GM23248 (cell line): Measurements from ENCODE around the gene SIRPG. TPM values are rescaled to one million over a fixed set of nuclear protein-coding genes. Genes with fewer than 3 reads are reported as not detected.

Source experiments
- DNase-seq: peaks from one replicate; pipeline ENCODE4 v3.0.0-alpha.2; 2015
- H2AFZ ChIP-seq: fragments of 200-600 bp; sonication (generic); 2 replicates; pipeline ENCODE4 v1.6.1; 2016; ENCODE audit warnings: antibody characterized with exemption
- H3F3A ChIP-seq: fragments of 200-600 bp; sonication (generic); 2 replicates; pipeline ENCODE4 v1.6.1; 2016; ENCODE audit warnings: mild to moderate bottlenecking, antibody characterized with exemption, mixed run types; ENCODE audit not compliant: insufficient read depth
- H3K27ac ChIP-seq: fragments of 200-600 bp; sonication (generic); 2 replicates; pipeline ENCODE4 v1.5.1; 2016; ENCODE audit warnings: mild to moderate bottlenecking
- H3K27me3 ChIP-seq: fragments of 200-600 bp; sonication (generic); replicated peaks from 2 replicates; pipeline ENCODE4 v1.6.1; 2016; ENCODE audit warnings: mild to moderate bottlenecking; ENCODE audit not compliant: insufficient read depth
- H3K36me3 ChIP-seq: fragments of 200-600 bp; sonication (generic); 2 replicates; pipeline ENCODE4 v1.6.1; 2016; ENCODE audit warnings: low read depth, mild to moderate bottlenecking
- H3K4me1 ChIP-seq: fragments of 200-600 bp; sonication (generic); 2 replicates; pipeline ENCODE4 v1.6.1; 2016; ENCODE audit warnings: mild to moderate bottlenecking; ENCODE audit not compliant: insufficient read depth
- H3K4me2 ChIP-seq: fragments of 200-600 bp; sonication (generic); one replicate; pipeline ENCODE4 v1.6.1; 2016; ENCODE audit warnings: mild to moderate bottlenecking; ENCODE audit not compliant: unreplicated experiment
- H3K4me3 ChIP-seq: fragments of 200-600 bp; sonication (generic); 2 replicates; pipeline ENCODE4 v1.5.1; 2016; ENCODE audit warnings: mild to moderate bottlenecking
- H3K79me2 ChIP-seq: fragments of 200-600 bp; sonication (generic); 2 replicates; pipeline ENCODE4 v1.6.1; 2016; ENCODE audit warnings: mild to moderate bottlenecking; ENCODE audit not compliant: insufficient read depth
- H3K9ac ChIP-seq: fragments of 200-600 bp; sonication (generic); 2 replicates; pipeline ENCODE4 v1.6.1; 2016; ENCODE audit warnings: mild to moderate bottlenecking
- H3K9me2 ChIP-seq: fragments of 200-600 bp; sonication (generic); 2 replicates; pipeline ENCODE4 v1.6.1; 2016; ENCODE audit warnings: mixed run types, mild to moderate bottlenecking, moderate library complexity; ENCODE audit not compliant: insufficient read depth
- H3K9me3 ChIP-seq: fragments of 200-600 bp; sonication (generic); one replicate; pipeline ENCODE4 v1.6.1; 2017; ENCODE audit warnings: low read depth
- H4K20me1 ChIP-seq: fragments of 200-600 bp; sonication (generic); 2 replicates; pipeline ENCODE4 v1.6.0; 2016; ENCODE audit not compliant: insufficient read depth
- EZH2 ChIP-seq: fragments of 200-600 bp; sonication (generic); IDR thresholded peaks from 2 replicates; pipeline ENCODE4 v1.6.1; 2018; ENCODE audit warnings: antibody characterized with exemption, mild to moderate bottlenecking; ENCODE audit not compliant: insufficient read depth, poor library complexity, severe bottlenecking
- EZH2phosphoT487 ChIP-seq: fragments of 200-600 bp; sonication (generic); IDR thresholded peaks from 2 replicates; pipeline ENCODE4 v1.6.1; 2018; ENCODE audit warnings: antibody characterized with exemption, moderate library complexity, mild to moderate bottlenecking, low read depth; ENCODE audit not compliant: insufficient read depth
- WGBS, 2 experiments: methylation state at CpG; one replicate each; pipeline ENCODE4 v1.1.6; 2015 to 2017; ENCODE audit warnings: low lambda C conversion rate in 2 of 2, low coverage in 1 of 2; ENCODE audit errors: missing lambda C conversion rate in 2 of 2; 5-methylcytosine and 5-hydroxymethylcytosine counted together
- in situ Hi-C: fragments of 300-500 bp; cut with MboI; formaldehyde crosslinking; loops from 2 replicates; pipeline ENCODE4 v1.15.0; 2020
- polyA plus RNA-seq: library from polyadenylated mRNA; unstranded; fragments of >200 nt; fragmentation: Nextera tagmentation; extraction: Ambion mirVana; gene quantifications from 2 replicates; pipeline ENCODE4 v1.2.1, GENCODE V29; 2016
- total RNA-seq: library from RNA; depleted of rRNA; stranded (reverse); fragments of >200 nt; shearing (Covaris generic); gene quantifications from 2 replicates; pipeline ENCODE4 v1.2.3, GENCODE V29; 2014

Gene SIRPG
- total and polyA plus RNA-seq, 2 experiments from 2014 or later = not detected

- H3K9me2 ChIP-seq = no peaks in the 10 kb centered on the region
- H2AFZ ChIP-seq = no peak overlapping the region
- WGBS, 2 experiments = 50 to 62% methylated on average over 5 of the region's 5 CpGs
- H4K20me1 ChIP-seq = no peaks in the 10 kb centered on the region
- H3K36me3 ChIP-seq = no peaks in the 10 kb centered on the region
- no peak overlapping the region for H3K4me2 ChIP-seq
- no peaks in the 10 kb centered on the region for H3F3A ChIP-seq
- TF ChIP-seq EZH2 (no peak), EZH2phosphoT487 (no peak)
- H3K79me2 ChIP-seq = no peaks in the 10 kb centered on the region
- no peak overlapping the region for H3K9ac ChIP-seq
- no peaks in the 10 kb centered on the region for H3K9me3 ChIP-seq
- H3K4me3 ChIP-seq = no peak overlapping the region
- no peak overlapping the region for H3K27ac ChIP-seq
- H3K27me3 ChIP-seq = peaks cover 34% of the 10 kb centered on the region
- in situ Hi-C loops = no loop called here
- no peak for DNase-seq
- no peaks in the 10 kb centered on the region for H3K4me1 ChIP-seq
Observed at GRCh38 chr20:1685304-1686052, 27.9 kb upstream of the SIRPG start.

GRCh38 chr20:1684872-1685271 lies 27.3 kb upstream of the SIRPG start:
- Histone ChIP-seq H3K9ac (no peak overlapping the region), H3K27me3 (peaks cover 34% of the 10 kb centered on the region), H3K9me3 (no peaks in the 10 kb centered on the region), H3K79me2 (no peaks in the 10 kb centered on the region), H4K20me1 (no peaks in the 10 kb centered on the region), H3K9me2 (no peaks in the 10 kb centered on the region), H3K4me1 (no peaks in the 10 kb centered on the region), H3K4me2 (no peak overlapping the region), H2AFZ (no peak overlapping the region), H3K36me3 (no peaks in the 10 kb centered on the region), H3K27ac (no peak overlapping the region), H3K4me3 (no peak overlapping the region), H3F3A (no peaks in the 10 kb centered on the region)
- no peak for DNase-seq
- WGBS, 2 experiments = 27 to 38% methylated on average over 1 of the region's 1 CpG
- TF ChIP-seq EZH2phosphoT487 (no peak), EZH2 (no peak)
- in situ Hi-C loops = no loop called here

- no peak overlapping the region for H3K4me2 ChIP-seq
- 34 to 35% methylated on average over 6 of the region's 6 CpGs for WGBS, 2 experiments
- no peaks in the 10 kb centered on the region for H3F3A ChIP-seq
- in situ Hi-C loops = no loop called here
- TF ChIP-seq EZH2 (no peak), EZH2phosphoT487 (no peak)
- H4K20me1 ChIP-seq = no peaks in the 10 kb centered on the region
- H3K79me2 ChIP-seq = no peaks in the 10 kb centered on the region
- H3K9ac ChIP-seq = no peak overlapping the region
- DNase-seq = no peak
- H3K27me3 ChIP-seq = peaks cover 43% of the 10 kb centered on the region
- no peak overlapping the region for H3K4me3 ChIP-seq
- no peaks in the 10 kb centered on the region for H3K9me3 ChIP-seq
- no peak overlapping the region for H2AFZ ChIP-seq
- H3K27ac ChIP-seq = no peak overlapping the region
- H3K4me1 ChIP-seq = no peaks in the 10 kb centered on the region
- no peaks in the 10 kb centered on the region for H3K9me2 ChIP-seq
- H3K36me3 ChIP-seq = no peaks in the 10 kb centered on the region
Observed at GRCh38 chr20:1676650-1677049, 19.1 kb upstream of the SIRPG start.

GRCh38 chr20:1674990-1675780 lies 17.6 kb upstream of the SIRPG start:
- no peaks in the 10 kb centered on the region for H3K4me1 ChIP-seq
- no peaks in the 10 kb centered on the region for H4K20me1 ChIP-seq
- 19 to 21% methylated on average over 4 of the region's 4 CpGs for WGBS, 2 experiments
- H3K27me3 ChIP-seq = peaks cover 34% of the 10 kb centered on the region
- TF ChIP-seq EZH2 (no peak), EZH2phosphoT487 (no peak)
- no peaks in the 10 kb centered on the region for H3F3A ChIP-seq
- DNase-seq = peak; percentile 15
- H3K9me3 ChIP-seq = no peaks in the 10 kb centered on the region
- H3K9ac ChIP-seq = no peak overlapping the region
- no peaks in the 10 kb centered on the region for H3K36me3 ChIP-seq
- no peaks in the 10 kb centered on the region for H3K79me2 ChIP-seq
- H3K27ac ChIP-seq = no peak overlapping the region
- H3K9me2 ChIP-seq = no peaks in the 10 kb centered on the region
- H2AFZ ChIP-seq = no peak overlapping the region
- in situ Hi-C loops = no loop called here
- no peak overlapping the region for H3K4me2 ChIP-seq
- no peak overlapping the region for H3K4me3 ChIP-seq
